PC-9 (cell line): ENCODE data around the gene IGFBP1. TPM values are rescaled to one million over a fixed set of nuclear protein-coding genes. Genes with fewer than 3 reads are reported as not detected.

Experiments used
- BruUV-seq: library from RNA; stranded (reverse); fragments of 400-500 nt; replicated peaks from 2 replicates; lab custom pipeline; 2021; lab: Mats Ljungman, UMichigan
- CTCF ChIA-PET: fragments of 300-600 bp; sonication (Branson Sonifier 250); formaldehyde crosslinking; loops from one replicate; lab custom pipeline; 2022; ENCODE audit warnings: antibody characterized with exemption; lab: Charles Lee
- POLR2A ChIA-PET: fragments of 300-600 bp; sonication (Branson Sonifier 250); formaldehyde crosslinking; loops from one replicate; lab custom pipeline; 2022; ENCODE audit warnings: antibody characterized with exemption; ENCODE audit not compliant: unreplicated experiment; lab: Charles Lee
- DNase-seq, 2 experiments: peaks; one replicate each; pipeline versions ENCODE4 v3.0.0 to v3.0.0-alpha.2; 2015 to 2022; ENCODE audit warnings: mixed read lengths in 1 of 2
- H2AFZ ChIP-seq: fragments of 200-600 bp; sonication (generic); 2 replicates; pipeline ENCODE4 v1.8.1; 2017; ENCODE audit warnings: antibody characterized with exemption
- H3F3A ChIP-seq: fragments of 200-600 bp; sonication (generic); 2 replicates; pipeline ENCODE4 v1.8.1; 2017; ENCODE audit warnings: antibody characterized with exemption, mild to moderate bottlenecking, low read depth; ENCODE audit not compliant: insufficient read depth
- H3K27ac ChIP-seq: fragments of 200-600 bp; sonication (generic); 2 replicates; pipeline ENCODE4 v1.6.1; 2016; ENCODE audit warnings: mixed run types
- H3K27me3 ChIP-seq: fragments of 200-600 bp; sonication (generic); 2 replicates; pipeline ENCODE4 v1.6.1; 2016; ENCODE audit warnings: low read depth, mixed run types; ENCODE audit not compliant: insufficient read depth
- H3K36me3 ChIP-seq: fragments of 200-600 bp; sonication (generic); 2 replicates; pipeline ENCODE4 v1.6.1; 2016; ENCODE audit warnings: low read depth, mixed run types
- H3K4me1 ChIP-seq: fragments of 200-600 bp; sonication (generic); replicated peaks from 2 replicates; pipeline ENCODE4 v1.6.1; 2016; ENCODE audit warnings: mixed run types; ENCODE audit not compliant: insufficient read depth
- H3K4me2 ChIP-seq: fragments of 200-600 bp; sonication (generic); 2 replicates; pipeline ENCODE4 v1.6.1; 2017; ENCODE audit warnings: mixed run types
- H3K4me3 ChIP-seq: fragments of 200-600 bp; sonication (generic); 2 replicates; pipeline ENCODE4 v1.6.1; 2016; ENCODE audit warnings: mixed run types
- H3K79me2 ChIP-seq: fragments of 200-600 bp; sonication (generic); 2 replicates; pipeline ENCODE4 v1.6.1; 2017; ENCODE audit warnings: low read depth, mixed run types
- H3K9me2 ChIP-seq: fragments of 200-600 bp; sonication (generic); 2 replicates; pipeline ENCODE4 v1.8.1; 2017; ENCODE audit warnings: mild to moderate bottlenecking; ENCODE audit not compliant: insufficient read depth
- H3K9me3 ChIP-seq: fragments of 200-600 bp; sonication (generic); 2 replicates; pipeline ENCODE4 v1.8.1; 2016; ENCODE audit warnings: low read depth; ENCODE audit not compliant: insufficient read depth
- H4K20me1 ChIP-seq: fragments of 200-600 bp; sonication (generic); 2 replicates; pipeline ENCODE4 v1.8.1; 2017; ENCODE audit not compliant: insufficient read depth
- CTCF ChIP-seq: fragments of 200-600 bp; sonication (generic); conservative IDR thresholded peaks from 2 replicates; pipeline ENCODE4 v1.6.1; 2017; ENCODE audit warnings: mixed run types, antibody characterized with exemption, mild to moderate bottlenecking, moderate library complexity
- EZH2 ChIP-seq: fragments of 200-600 bp; sonication (generic); IDR thresholded peaks from 2 replicates; pipeline ENCODE4 v1.8.0; 2017; ENCODE audit warnings: antibody characterized with exemption, low read depth
- intact Hi-C: fragments of 100-400 bp; cut with micrococcal nuclease; formaldehyde crosslinking; loops from one replicate; pipeline ENCODE4 v1.10.0; 2022; ENCODE audit not compliant: unreplicated experiment
- total RNA-seq: library from RNA; stranded (reverse); gene quantifications from 2 replicates; pipeline ENCODE4 v1.2.3, GENCODE V29; 2021

The IGFBP1 gene
- total RNA-seq, 1 experiment from 2014 or later: 0.92 TPM

- no TSS peak for BruUV-seq
- peak overlapping the region; percentile 93; the same call in 1 of the 2 replicates for H3K4me2 ChIP-seq
- ChIA-PET CTCF (interaction anchor here (1.2 kb wide), 1 partner anchor 24 kb away, joined by 3 read pairs; no protein-coding TSS in a partner anchor), POLR2A (no interaction called here)
- H4K20me1 ChIP-seq: no peaks in the 10 kb centered on the region; the same call in 1 of the 2 replicates
- DNase-seq: no peak
- peaks cover 28% of the 10 kb centered on the region for H3K79me2 ChIP-seq
- H3K9me2 ChIP-seq: no peaks in the 10 kb centered on the region
- no peaks in the 10 kb centered on the region for H3K27me3 ChIP-seq
- H2AFZ ChIP-seq: no peak overlapping the region
- no peaks in the 10 kb centered on the region for H3K9me3 ChIP-seq
- H3K27ac ChIP-seq: no peak overlapping the region
- TF ChIP-seq CTCF: no peak
- peaks cover 17% of the 10 kb centered on the region; the same call in 1 of the 2 replicates for H3K36me3 ChIP-seq
- peaks cover 21% of the 10 kb centered on the region for H3K4me1 ChIP-seq
- intact Hi-C loops: loop anchor here (1.0 kb wide), 3 partner anchors 26 to 1263 kb away; no protein-coding TSS in a partner anchor
- no peak overlapping the region; the same call in 1 of the 2 replicates for H3K4me3 ChIP-seq
- peaks cover 32% of the 10 kb centered on the region for H3F3A ChIP-seq
Measured at GRCh38 chr7:45917064-45917463, 28.8 kb downstream of the IGFBP1 start.

DNA sequence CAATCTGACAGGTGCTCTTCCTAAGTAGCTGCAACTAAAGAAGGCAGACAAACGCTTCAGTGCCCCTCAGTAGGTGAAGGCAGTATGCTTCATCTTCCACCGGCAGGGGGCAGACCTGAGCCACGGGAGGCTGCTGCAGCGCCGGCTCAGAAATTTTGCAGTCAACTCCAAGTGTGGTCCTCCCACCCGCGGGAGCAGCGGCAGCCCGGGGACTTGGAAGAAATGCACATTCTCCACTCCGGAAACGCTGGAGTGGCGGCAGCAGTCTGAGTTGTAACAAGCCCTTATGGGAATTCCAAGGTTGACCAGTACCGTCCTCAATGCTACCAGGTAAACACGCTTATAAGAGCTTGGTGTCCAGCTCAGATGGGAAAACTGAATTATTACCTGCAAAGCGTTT is 29.4 kb downstream of the IGFBP1 start:
- peak; percentile 62 to 88 for DNase-seq
- H3K9me2 ChIP-seq: no peaks in the 10 kb centered on the region
- peaks cover 21% of the 10 kb centered on the region for H3K4me1 ChIP-seq
- peaks cover 17% of the 10 kb centered on the region; the same call in 1 of the 2 replicates for H3K36me3 ChIP-seq
- POLR2A ChIA-PET: interaction anchor here (0.6 to 0.7 kb wide), 3 partner anchors 287 to 610 kb away, joined by 3 read pairs; no protein-coding TSS in a partner anchor
- H3K27me3 ChIP-seq: no peaks in the 10 kb centered on the region
- peaks cover 28% of the 10 kb centered on the region for H3K79me2 ChIP-seq
- peak overlapping the region; percentile 93 for H3K4me2 ChIP-seq
- no TSS peak for BruUV-seq
- H3K27ac ChIP-seq: no peak overlapping the region
- CTCF ChIA-PET: interaction anchor here (0.6 to 1.5 kb wide), 8 partner anchors 24 to 1170 kb away, joined by 3 to 12 read pairs (median 4); no protein-coding TSS in a partner anchor
- peaks cover 36% of the 10 kb centered on the region; the same call in 1 of the 2 replicates for H3F3A ChIP-seq
- no peaks in the 10 kb centered on the region; the same call in 1 of the 2 replicates for H4K20me1 ChIP-seq
- peak overlapping the region; percentile 84 for H3K4me3 ChIP-seq
- H3K9me3 ChIP-seq: no peaks in the 10 kb centered on the region
- intact Hi-C loops: loop anchor here (1.0 kb wide), 3 partner anchors 26 to 1263 kb away; no protein-coding TSS in a partner anchor
- TF ChIP-seq EZH2: no peak
- TF ChIP-seq CTCF: peak; percentile 100
- H2AFZ ChIP-seq: no peak overlapping the region

- H3F3A ChIP-seq: peaks cover 37% of the 10 kb centered on the region; the same call in 1 of the 2 replicates
- peak overlapping the region; percentile 36 for H3K27ac ChIP-seq
- peak overlapping the region; percentile 93 for H3K4me2 ChIP-seq
- peaks cover 28% of the 10 kb centered on the region for H3K4me1 ChIP-seq
- peaks cover 17% of the 10 kb centered on the region; the same call in 1 of the 2 replicates for H3K36me3 ChIP-seq
- peaks cover 28% of the 10 kb centered on the region for H3K79me2 ChIP-seq
- H3K27me3 ChIP-seq: no peaks in the 10 kb centered on the region
- H4K20me1 ChIP-seq: no peaks in the 10 kb centered on the region; the same call in 1 of the 2 replicates
- POLR2A ChIA-PET: interaction anchor here (0.6 kb wide), 2 partner anchors 1060 to 1649 kb away, joined by 3 to 4 read pairs; no protein-coding TSS in a partner anchor
- TF ChIP-seq CTCF (no peak), EZH2 (no peak)
- no TSS peak for BruUV-seq
- peak overlapping the region; percentile 84 for H3K4me3 ChIP-seq
- no peak for DNase-seq
- intact Hi-C loops: no loop called here
- H3K9me3 ChIP-seq: no peaks in the 10 kb centered on the region
- CTCF ChIA-PET: interaction anchor here (0.5 to 1.5 kb wide), 5 partner anchors 33 to 1170 kb away, joined by 3 to 6 read pairs (median 4); no protein-coding TSS in a partner anchor
- H2AFZ ChIP-seq: no peak overlapping the region
- no peaks in the 10 kb centered on the region for H3K9me2 ChIP-seq
Measured at GRCh38 chr7:45918556-45918955, 30.3 kb downstream of the IGFBP1 start.
